Left lung (tissue), 14 donors: ENCODE measurements around the gene SKIC8. TPM values are rescaled to one million over a fixed set of nuclear protein-coding genes. Genes with fewer than 3 reads are reported as not detected.

Experiments used
- ATAC-seq: fragments of 200-7000 bp; cut with Tn5 transposase; one replicate; pipeline ENCODE4 v1.9.1; 2020; ENCODE audit warnings: moderate library complexity
- DNase-seq, 4 donors: peaks; one replicate each; pipeline ENCODE4 v3.0.0-alpha.2; 2013 to 2020
- H3K27ac ChIP-seq, 2 donors: fragments of 200-600 bp; sonication (generic) in 1 of 2; one replicate each; pipeline versions ENCODE4 v1.5.0 to v1.8.0; 2020 to 2021
- H3K27me3 ChIP-seq, 2 donors: fragments of 200-600 bp; sonication (generic) in 1 of 2; one replicate each; pipeline versions ENCODE4 v1.5.0 to v1.8.0; 2020 to 2021
- H3K36me3 ChIP-seq, 2 donors: fragments of 200-600 bp; sonication (generic) in 1 of 2; one replicate each; pipeline versions ENCODE4 v1.5.0 to v1.8.0; 2020 to 2021
- H3K4me1 ChIP-seq, 2 donors: fragments of 200-600 bp; one replicate each; pipeline ENCODE4 v1.8.0; 2021
- H3K4me3 ChIP-seq, 2 donors: fragments of 200-600 bp; sonication (generic) in 1 of 2; one replicate each; pipeline versions ENCODE4 v1.5.0 to v1.8.0; 2020 to 2021; ENCODE audit warnings: mild to moderate bottlenecking in 1 of 2
- H3K9me3 ChIP-seq, 2 donors: fragments of 200-600 bp; sonication (generic) in 1 of 2; one replicate each; pipeline versions ENCODE4 v1.5.0 to v1.8.0; 2020 to 2021
- CTCF ChIP-seq, 2 donors: fragments of 200-600 bp; sonication (generic) in 1 of 2; IDR thresholded peaks; one replicate each; pipeline versions ENCODE4 v1.5.0 to v1.8.0; 2021; ENCODE audit warnings: antibody characterized with exemption in 2 of 2
- intact Hi-C, 2 donors: fragments of 100-400 bp; cut with DNase I; formaldehyde crosslinking; loops; one replicate each; pipeline versions ENCODE4 v1.11.2 to v1.14.2; 2022
- long read RNA-seq, 12 donors: library from polyadenylated mRNA in 2 of 12; unstranded in 2 of 12; transcript quantifications; one replicate each; pipeline ENCODE4 v2.0.0 and lab custom pipeline, GENCODE V29; 2019 to 2026
- polyA plus RNA-seq, 6 donors: library from polyadenylated mRNA; unstranded; fragments of 120-200 nt; gene quantifications; one replicate each; pipeline ENCODE4 v1.2.1, GENCODE V29; 2013; ENCODE audit not compliant: insufficient read length in 6 of 6
- total RNA-seq, 2 donors: library from RNA; stranded (reverse); fragmentation: NEBNext Ultra II Directional; extraction: Animal tissue kit (Norgen Biotek cat#: 25700); gene quantifications; one replicate each; pipeline ENCODE4 v1.2.1, GENCODE V29; 2021
- donor health status: DM: no; HTN: yes; CAD: no.
- donor health status: DM: no; HTN: no; CAD: no.

SKIC8 gene
- 10 to 100 TPM; 36.1 to 42.2 TPM for total RNA-seq
- polyA plus RNA-seq = 100 to 1,000 TPM; 100 to 122 (median 110) TPM
- long read RNA-seq, donor 1, transcript WDR61-210 (1 exons, 3,629 nt) = minor isoform, 17 of 74 reads
- long read RNA-seq, donor 1, transcript WDR61-201 (11 exons, 1,387 nt) = major isoform, 46 of 74 reads
- long read RNA-seq, donor 1, partial matches to known transcripts = 5 of 74 reads
- long read RNA-seq, donor 1, other reads (novel, unspliced or antisense) = 0 of 74 reads
- long read RNA-seq, donor 2, transcript WDR61-203 (2 exons, 927 nt) = minor isoform, 8 of 67 reads
- long read RNA-seq, donor 2, transcript WDR61-201 (11 exons, 1,387 nt) = major isoform, 30 of 67 reads
- long read RNA-seq, donor 2, transcript WDR61-210 (1 exons, 3,629 nt) = minor isoform, 18 of 67 reads
- long read RNA-seq, donor 2, partial matches to known transcripts = 6 of 67 reads
- long read RNA-seq, donor 2, other reads (novel, unspliced or antisense) = 0 of 67 reads
- long read RNA-seq, donor 3, transcript WDR61-210 (1 exons, 3,629 nt) = minor isoform, 8 of 47 reads
- long read RNA-seq, donor 3, transcript WDR61-201 (11 exons, 1,387 nt) = major isoform, 28 of 47 reads
- long read RNA-seq, donor 3, partial matches to known transcripts = 5 of 47 reads
- long read RNA-seq, donor 3, other reads (novel, unspliced or antisense) = 0 of 47 reads
- long read RNA-seq, donor 4, transcript WDR61-201 (11 exons, 1,387 nt) = major isoform, 41 of 50 reads
- long read RNA-seq, donor 4, partial matches to known transcripts = 3 of 50 reads
- long read RNA-seq, donor 4, other reads (novel, unspliced or antisense) = 4 of 50 reads
- long read RNA-seq, donor 5, transcript WDR61-201 (11 exons, 1,387 nt) = major isoform, 35 of 69 reads
- long read RNA-seq, donor 5, transcript WDR61-210 (1 exons, 3,629 nt) = minor isoform, 16 of 69 reads
- long read RNA-seq, donor 5, partial matches to known transcripts = 11 of 69 reads
- long read RNA-seq, donor 5, other reads (novel, unspliced or antisense) = 0 of 69 reads
- long read RNA-seq, donor 6, transcript WDR61-201 (11 exons, 1,387 nt) = major isoform, 48 of 81 reads
- long read RNA-seq, donor 6, transcript WDR61-203 (2 exons, 927 nt) = minor isoform, 5 of 81 reads
- long read RNA-seq, donor 6, transcript WDR61-210 (1 exons, 3,629 nt) = minor isoform, 13 of 81 reads
- long read RNA-seq, donor 6, partial matches to known transcripts = 11 of 81 reads
- long read RNA-seq, donor 6, other reads (novel, unspliced or antisense) = 0 of 81 reads
- long read RNA-seq, donor 7, transcript WDR61-201 (11 exons, 1,387 nt) = major isoform, 25 of 46 reads
- long read RNA-seq, donor 7, transcript WDR61-210 (1 exons, 3,629 nt) = minor isoform, 16 of 46 reads
- long read RNA-seq, donor 7, transcript WDR61-203 (2 exons, 927 nt) = minor isoform, 5 of 46 reads
- long read RNA-seq, donor 7, partial matches to known transcripts = 0 of 46 reads
- long read RNA-seq, donor 7, other reads (novel, unspliced or antisense) = 0 of 46 reads
- long read RNA-seq, donor 8, transcript WDR61-201 (11 exons, 1,387 nt) = major isoform, 22 of 38 reads
- long read RNA-seq, donor 8, transcript WDR61-210 (1 exons, 3,629 nt) = minor isoform, 15 of 38 reads
- long read RNA-seq, donor 8, partial matches to known transcripts = 0 of 38 reads
- long read RNA-seq, donor 8, other reads (novel, unspliced or antisense) = 0 of 38 reads
- long read RNA-seq, donor 9 = 0 reads
- long read RNA-seq, donor 10, transcript WDR61-201 (11 exons, 1,387 nt) = major isoform, 72 of 82 reads
- long read RNA-seq, donor 10, partial matches to known transcripts = 1 of 82 reads
- long read RNA-seq, donor 10, other reads (novel, unspliced or antisense) = 6 of 82 reads
- long read RNA-seq, donor 11 = 0 reads
- long read RNA-seq, donor 12, transcript WDR61-203 (2 exons, 927 nt) = minor isoform, 7 of 46 reads
- long read RNA-seq, donor 12, transcript WDR61-210 (1 exons, 3,629 nt) = minor isoform, 8 of 46 reads
- long read RNA-seq, donor 12, transcript WDR61-201 (11 exons, 1,387 nt) = major isoform, 23 of 46 reads
- long read RNA-seq, donor 12, partial matches to known transcripts = 6 of 46 reads
- long read RNA-seq, donor 12, other reads (novel, unspliced or antisense) = 0 of 46 reads

- ATAC-seq = peak; percentile 100
- intact Hi-C loops = no loop called here
- Histone ChIP-seq H3K4me1 (peaks cover 5 to 30% of the 10 kb centered on the region in 2 donors), H3K4me3 (peak within 1 kb of the TSS; percentile 71 to 95), H3K27ac (peak within 1 kb of the TSS; percentile 74 to 78), H3K9me3 (no peaks in the 10 kb centered on the region), H3K36me3 (peaks cover 0 to 3% of the 10 kb centered on the region in 2 donors), H3K27me3 (peaks cover 0 to 10% of the 10 kb centered on the region in 2 donors)
- TF ChIP-seq CTCF (IDR thresholded peaks at IDR 0.05) = no peak
- DNase-seq = peak; percentile 90 to 99 (median 96)
These were observed at the start of gene SKIC8 for GRCh38 chr15:78299101-78299930. SKIC8 (minus strand) TSS chr15:78299609; CDS start chr15:78295686, 3,923 bp downstream.

DNA sequence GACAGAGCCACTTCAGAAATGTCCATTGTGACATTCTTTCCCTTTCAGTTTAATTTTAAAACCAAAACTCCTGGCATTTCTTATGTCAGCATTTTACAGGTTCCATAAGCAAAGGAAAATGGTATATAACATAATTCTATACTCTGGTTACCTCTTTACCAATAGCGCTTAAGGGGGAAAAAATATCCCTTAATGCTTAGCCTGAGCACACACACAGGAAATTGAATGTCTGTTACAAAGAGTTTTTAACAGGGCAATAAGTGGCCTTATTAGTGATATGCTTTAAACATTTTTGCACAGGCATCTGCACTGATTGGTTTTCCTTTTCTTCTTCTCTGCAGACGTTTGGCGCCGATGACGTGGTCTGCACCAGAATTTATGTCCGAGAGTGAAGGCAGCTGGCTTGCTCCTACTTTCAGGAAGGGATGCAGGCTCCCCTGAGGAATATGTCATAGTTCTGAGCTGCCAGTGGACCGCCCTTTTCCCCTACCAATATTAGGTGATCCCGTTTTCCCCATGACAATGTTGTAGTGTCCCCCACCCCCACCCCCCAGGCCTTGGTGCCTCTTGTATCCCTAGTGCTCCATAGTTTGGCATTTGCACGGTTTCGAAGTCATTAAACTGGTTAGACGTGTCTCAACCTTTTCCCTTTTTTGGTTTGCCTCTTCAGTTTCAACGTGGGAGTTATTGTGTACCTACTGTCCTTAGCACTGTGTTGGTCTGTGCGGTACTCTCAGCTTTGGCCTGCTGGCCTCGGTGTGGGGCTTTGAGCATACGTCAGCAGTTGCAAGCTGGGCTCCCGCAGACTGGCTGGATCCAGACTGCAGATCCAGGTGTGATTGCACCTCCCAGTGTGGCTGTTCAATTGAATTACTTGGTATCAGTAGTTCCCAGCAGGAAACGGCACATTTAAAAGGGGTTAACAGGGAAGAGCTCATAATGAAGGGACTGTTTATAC lies 48.5 kb upstream of the SKIC8 start:
- H3K4me1 ChIP-seq = no peaks in the 10 kb centered on the region
- no peaks in the 10 kb centered on the region for H3K36me3 ChIP-seq
- ATAC-seq (peak; percentile 98), DNase-seq (peak in 3 of 4 donors; percentile 19 to 77 (median 60))
- TF ChIP-seq CTCF (IDR thresholded peaks at IDR 0.05) = no peak
- intact Hi-C loops = no loop called here
- H3K27me3 ChIP-seq = peaks cover 4 to 9% of the 10 kb centered on the region in 2 donors
- no peak overlapping the region for H3K27ac ChIP-seq
- no peak overlapping the region for H3K4me3 ChIP-seq
- H3K9me3 ChIP-seq = no peaks in the 10 kb centered on the region

GRCh38 chr15:78345396-78346125 lies 46.2 kb upstream of the SKIC8 start:
- no peak for ATAC-seq

More at GRCh38 chr15:78345396-78346125, 46.2 kb upstream of the SKIC8 start:
- Histone ChIP-seq H3K27ac (no peak overlapping the region), H3K27me3 (peaks cover 25 to 32% of the 10 kb centered on the region in 2 donors), H3K4me1 (no peaks in the 10 kb centered on the region), H3K9me3 (no peaks in the 10 kb centered on the region), H3K4me3 (no peak overlapping the region), H3K36me3 (no peaks in the 10 kb centered on the region)
- DNase-seq = no peak
- intact Hi-C loops = no loop called here
- no peak for TF ChIP-seq CTCF (IDR thresholded peaks at IDR 0.05)
